Calu3 (cell line): ENCODE measurements around the gene GPRIN1. TPM values are rescaled to one million over a fixed set of nuclear protein-coding genes. Genes with fewer than 3 reads are reported as not detected.

Experiments used
- BruUV-seq: library from RNA; stranded (reverse); fragments of 400-500 nt; replicated peaks from 2 replicates; lab custom pipeline; 2021; lab: Mats Ljungman, UMichigan
- CTCF ChIA-PET: fragments of 300-600 bp; sonication (Branson Sonifier 250); formaldehyde crosslinking; loops from one replicate; lab custom pipeline; 2022; ENCODE audit warnings: antibody characterized with exemption; lab: Charles Lee
- DNase-seq: peaks from one replicate; pipeline ENCODE4 v3.0.0; 2022
- H3K27ac Mint-ChIP-seq: one replicate; pipeline ENCODE4 v1.8.0; 2022; ENCODE audit warnings: mixed read lengths; ENCODE audit not compliant: unreplicated experiment
- H3K27me3 Mint-ChIP-seq: one replicate; pipeline ENCODE4 v1.8.0; 2022; ENCODE audit warnings: mixed read lengths; ENCODE audit not compliant: unreplicated experiment
- H3K36me3 Mint-ChIP-seq: one replicate; pipeline ENCODE4 v1.8.0; 2022; ENCODE audit warnings: mild to moderate bottlenecking, moderate library complexity, mixed read lengths; ENCODE audit not compliant: insufficient read depth, unreplicated experiment
- H3K4me1 Mint-ChIP-seq: one replicate; pipeline ENCODE4 v1.8.0; 2022; ENCODE audit warnings: mild to moderate bottlenecking, low read depth, mixed read lengths; ENCODE audit not compliant: unreplicated experiment
- H3K4me3 Mint-ChIP-seq: one replicate; pipeline ENCODE4 v1.8.0; 2022; ENCODE audit warnings: mild to moderate bottlenecking, low read depth, moderate library complexity, mixed read lengths; ENCODE audit not compliant: unreplicated experiment
- H3K9me3 Mint-ChIP-seq: one replicate; pipeline ENCODE4 v1.8.0; 2022; ENCODE audit warnings: low read depth, mixed read lengths; ENCODE audit not compliant: unreplicated experiment
- CTCF ChIP-seq: fragments of 200-600 bp; IDR thresholded peaks from one replicate; pipeline ENCODE4 v1.8.0; 2022; ENCODE audit warnings: antibody characterized with exemption; ENCODE audit not compliant: unreplicated experiment
- intact Hi-C: fragments of 100-400 bp; cut with micrococcal nuclease; formaldehyde crosslinking; loops from one replicate; pipeline ENCODE4 v1.10.0; 2022; ENCODE audit not compliant: unreplicated experiment
- total RNA-seq: library from RNA; stranded (reverse); gene quantifications from 2 replicates; pipeline ENCODE4 v1.2.3, GENCODE V29; 2022

GPRIN1 gene
- total RNA-seq, 1 experiment from 2014 or later: 12.6 TPM

GRCh38 chr5:176561259-176561658 lies 48.7 kb downstream of the GPRIN1 start:
- intact Hi-C loops: no loop called here
- Mint-ChIP-seq H3K9me3 (no peaks in the 10 kb centered on the region), H3K27ac (no peak overlapping the region), H3K27me3 (peaks cover 14% of the 10 kb centered on the region), H3K36me3 (no peaks in the 10 kb centered on the region), H3K4me1 (no peaks in the 10 kb centered on the region), H3K4me3 (no peak overlapping the region)
- no TSS peak for BruUV-seq
- TF ChIP-seq CTCF: no peak
- CTCF ChIA-PET: no interaction called here
- no peak for DNase-seq

GRCh38 chr5:176560364-176560763 lies 49.6 kb downstream of the GPRIN1 start:
- Mint-ChIP-seq H3K9me3 (no peaks in the 10 kb centered on the region), H3K4me3 (no peak overlapping the region), H3K36me3 (no peaks in the 10 kb centered on the region), H3K27ac (no peak overlapping the region), H3K27me3 (peaks cover 14% of the 10 kb centered on the region), H3K4me1 (no peaks in the 10 kb centered on the region)
- CTCF ChIA-PET: no interaction called here
- intact Hi-C loops: no loop called here
- BruUV-seq: no TSS peak
- no peak for DNase-seq
- no peak for TF ChIP-seq CTCF

GRCh38 chr5:176559683-176560082 lies 50.3 kb downstream of the GPRIN1 start:
- peaks cover 14% of the 10 kb centered on the region for H3K27me3 Mint-ChIP-seq
- intact Hi-C loops: no loop called here
- CTCF ChIA-PET: no interaction called here
- no peak overlapping the region for H3K4me3 Mint-ChIP-seq
- DNase-seq: no peak
- no peaks in the 10 kb centered on the region for H3K4me1 Mint-ChIP-seq
- TF ChIP-seq CTCF: no peak
- H3K27ac Mint-ChIP-seq: no peak overlapping the region
- no TSS peak for BruUV-seq
- H3K36me3 Mint-ChIP-seq: no peaks in the 10 kb centered on the region
- H3K9me3 Mint-ChIP-seq: no peaks in the 10 kb centered on the region

GRCh38 chr5:176557846-176558245 lies 52.1 kb downstream of the GPRIN1 start:
- no peak overlapping the region for H3K27ac Mint-ChIP-seq
- intact Hi-C loops: no loop called here
- no peak for TF ChIP-seq CTCF
- H3K4me3 Mint-ChIP-seq: no peak overlapping the region
- peaks cover 13% of the 10 kb centered on the region for H3K4me1 Mint-ChIP-seq
- BruUV-seq: no TSS peak
- H3K9me3 Mint-ChIP-seq: no peaks in the 10 kb centered on the region
- peaks cover 14% of the 10 kb centered on the region for H3K27me3 Mint-ChIP-seq
- DNase-seq: no peak
- CTCF ChIA-PET: no interaction called here
- H3K36me3 Mint-ChIP-seq: peaks cover 15% of the 10 kb centered on the region
